ENCODE data around the gene GPATCH4. TPM values are rescaled to one million over a fixed set of nuclear protein-coding genes. Genes with fewer than 3 reads are reported as not detected.

Gene GPATCH4
- total RNA-seq, 1 experiment from 2014 or later = 71.7 TPM

DNA sequence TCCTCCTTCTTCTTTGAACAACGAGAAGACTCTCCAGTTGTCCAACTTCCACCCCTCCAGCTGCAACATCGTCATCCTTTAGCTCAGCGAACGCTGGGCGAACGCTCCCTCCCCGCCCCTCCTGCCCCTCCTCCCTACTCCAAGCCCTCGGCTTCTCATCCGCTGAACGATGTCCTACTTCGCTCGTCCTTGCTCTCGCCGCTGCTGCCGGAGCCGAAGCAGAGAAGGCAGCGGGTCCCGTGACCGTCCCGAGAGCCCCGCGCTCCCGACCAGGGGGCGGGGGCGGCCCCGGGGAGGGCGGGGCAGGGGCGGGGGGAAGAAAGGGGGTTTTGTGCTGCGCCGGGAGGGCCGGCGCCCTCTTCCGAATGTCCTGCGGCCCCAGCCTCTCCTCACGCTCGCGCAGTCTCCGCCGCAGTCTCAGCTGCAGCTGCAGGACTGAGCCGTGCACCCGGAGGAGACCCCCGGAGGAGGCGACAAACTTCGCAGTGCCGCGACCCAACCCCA is 40.5 kb upstream of the GPATCH4 start, which contains the start of gene BCAN:
Gene BCAN (plus strand): TSS at position 357 of the 504 bp plus-strand sequence. CDS start 3,938 bp downstream, outside the sequence.
- peak within 1 kb of the TSS; percentile 92 for H3K4me2 ChIP-seq (ENCODE audit: insufficient read depth, insufficient read length, low read length)
- H4K8ac ChIP-seq (replicated peaks; ENCODE audit: insufficient read length, low read depth, low read length) = no peak within 1 kb of the TSS
- no peak within 1 kb of the TSS for H3K27ac Mint-ChIP-seq
- peaks cover 24 to 28% of the 10 kb centered on the region in 2 experiments for H3K4me1 Mint-ChIP-seq
- H3K36me3 Mint-ChIP-seq (ENCODE audit: insufficient read depth in 1 of 3, low read depth in 3 of 3) = no peaks in the 10 kb centered on the region
- peaks cover 4% of the 10 kb centered on the region; the same call in 1 of the 2 replicates for H3K4me1 ChIP-seq (ENCODE audit: insufficient read depth, low read length)
- H3K27ac ChIP-seq (ENCODE audit: insufficient read length, low read depth, low read length) = no peak within 1 kb of the TSS
- no peak within 1 kb of the TSS for H2AFZ ChIP-seq (ENCODE audit: low read length)
- peak within 1 kb of the TSS; percentile 51 to 82 for H3K4me3 Mint-ChIP-seq
- no peaks in the 10 kb centered on the region; a peak in 1 of 5 replicates for H3K9me3 Mint-ChIP-seq
- no peaks in the 10 kb centered on the region for H3K79me2 ChIP-seq (ENCODE audit: insufficient read depth, low read length)
- H3K18ac ChIP-seq (ENCODE audit: insufficient read length, low read depth, low read length) = no peak within 1 kb of the TSS
- no peak within 1 kb of the TSS for H3T11ph ChIP-seq (ENCODE audit: low read length)
- no peak within 1 kb of the TSS for H2BK5ac ChIP-seq (ENCODE audit: insufficient read length, low read length)
- H3K4ac ChIP-seq (ENCODE audit: low read depth, low read length) = no peak within 1 kb of the TSS
- H3K14ac ChIP-seq (ENCODE audit: insufficient read depth, low read length) = no peak within 1 kb of the TSS
- no CpG with 5 or more reads among the region's 46 CpGs for WGBS (ENCODE audit: extremely low coverage, insufficient read length, low lambda C conversion rate)
- H4K5ac ChIP-seq (ENCODE audit: insufficient read length, low read depth, low read length) = no peak within 1 kb of the TSS
- no peak within 1 kb of the TSS for H3K56ac ChIP-seq (ENCODE audit: insufficient read length, low read depth, low read length)
- H3K9ac ChIP-seq (ENCODE audit: extremely low read depth, insufficient read length, low read length) = no peak within 1 kb of the TSS
- peaks cover 10% of the 10 kb centered on the region; the same call in 1 of the 2 replicates for H3K27me3 ChIP-seq (ENCODE audit: insufficient read depth, low read length)
- peaks cover 11% of the 10 kb centered on the region for H3K23me2 ChIP-seq (ENCODE audit: insufficient read length, low read depth, low read length, poor library complexity, severe bottlenecking)
- H2BK12ac ChIP-seq (ENCODE audit: insufficient read length, low read depth, low read length) = no peak within 1 kb of the TSS
- H3K27me3 Mint-ChIP-seq (ENCODE audit: low read depth) = peaks cover 89% of the 10 kb centered on the region
- H3K79me1 ChIP-seq (ENCODE audit: insufficient read depth, low read depth, low read length, poor library complexity, severe bottlenecking) = no peaks in the 10 kb centered on the region
- H4K91ac ChIP-seq (ENCODE audit: insufficient read length, low read depth, low read length) = no peak within 1 kb of the TSS
- no peak within 1 kb of the TSS for H2AK5ac ChIP-seq (ENCODE audit: insufficient read length, low read length)
- H4K20me1 ChIP-seq (ENCODE audit: control insufficient read depth, insufficient read depth, insufficient read length) = no peaks in the 10 kb centered on the region
- H3K9me3 ChIP-seq (ENCODE audit: control insufficient read depth, low read depth, low read length) = no peaks in the 10 kb centered on the region
- TF ChIP-seq, protein P1, sequence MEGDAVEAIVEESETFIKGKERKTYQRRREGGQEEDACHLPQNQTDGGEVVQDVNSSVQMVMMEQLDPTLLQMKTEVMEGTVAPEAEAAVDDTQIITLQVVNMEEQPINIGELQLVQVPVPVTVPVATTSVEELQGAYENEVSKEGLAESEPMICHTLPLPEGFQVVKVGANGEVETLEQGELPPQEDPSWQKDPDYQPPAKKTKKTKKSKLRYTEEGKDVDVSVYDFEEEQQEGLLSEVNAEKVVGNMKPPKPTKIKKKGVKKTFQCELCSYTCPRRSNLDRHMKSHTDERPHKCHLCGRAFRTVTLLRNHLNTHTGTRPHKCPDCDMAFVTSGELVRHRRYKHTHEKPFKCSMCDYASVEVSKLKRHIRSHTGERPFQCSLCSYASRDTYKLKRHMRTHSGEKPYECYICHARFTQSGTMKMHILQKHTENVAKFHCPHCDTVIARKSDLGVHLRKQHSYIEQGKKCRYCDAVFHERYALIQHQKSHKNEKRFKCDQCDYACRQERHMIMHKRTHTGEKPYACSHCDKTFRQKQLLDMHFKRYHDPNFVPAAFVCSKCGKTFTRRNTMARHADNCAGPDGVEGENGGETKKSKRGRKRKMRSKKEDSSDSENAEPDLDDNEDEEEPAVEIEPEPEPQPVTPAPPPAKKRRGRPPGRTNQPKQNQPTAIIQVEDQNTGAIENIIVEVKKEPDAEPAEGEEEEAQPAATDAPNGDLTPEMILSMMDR (conservative IDR thresholded peaks at IDR 0.05) = 0 out of 3 replicates have a peak, but pooled peaks have one; percentile 15
- H2BK20ac ChIP-seq (ENCODE audit: low read depth, low read length, poor library complexity, severe bottlenecking) = no peak within 1 kb of the TSS
- no peak within 1 kb of the TSS for H2BK15ac ChIP-seq (ENCODE audit: low read depth, low read length)
- no peak within 1 kb of the TSS for H3K23ac ChIP-seq (ENCODE audit: insufficient read length, low read depth, low read length)
- no peak within 1 kb of the TSS for H2BK120ac ChIP-seq (ENCODE audit: low read depth, low read length, poor library complexity, severe bottlenecking)
- DNase-seq = peak; percentile 78
